DMS79 treated with DMSO at 0.1 percent for 48 hours (cell line): ENCODE measurements around the gene RGS6.

ENCODE experiments used
- DNase-seq: peaks from one replicate; lab custom pipeline; 2025; lab: John Stamatoyannopoulos, UW

Gene RGS6

GRCh38 chr14:72454388-72455160 is 522.3 kb downstream of the RGS6 start:
- peak; percentile 67 for DNase-seq

GRCh38 chr14:72457641-72458040 is 525.4 kb downstream of the RGS6 start:
- no peak for DNase-seq

- no peak for DNase-seq
Observed at GRCh38 chr14:72462056-72462455, 529.8 kb downstream of the RGS6 start.

GRCh38 chr14:72463291-72463866 is 531.1 kb downstream of the RGS6 start:
- no peak for DNase-seq

GRCh38 chr14:72464226-72464625 is 532.0 kb downstream of the RGS6 start:
- no peak for DNase-seq

- DNase-seq, result no peak
Observed at GRCh38 chr14:72466325-72466724, 534.1 kb downstream of the RGS6 start.

- no peak for DNase-seq
Observed at GRCh38 chr14:72471346-72471745, 539.1 kb downstream of the RGS6 start.

- DNase-seq, result no peak
Observed at GRCh38 chr14:72472845-72473244, 540.6 kb downstream of the RGS6 start.

GRCh38 chr14:72476657-72477499 is 544.6 kb downstream of the RGS6 start:
- DNase-seq, result peak; percentile 83

- DNase-seq, result peak; percentile 69
Observed at GRCh38 chr14:72477578-72477977, 545.3 kb downstream of the RGS6 start.

- DNase-seq, result peak; percentile 83
Observed at GRCh38 chr14:72478471-72478893, 546.3 kb downstream of the RGS6 start.

- peak; percentile 96 for DNase-seq
Observed at GRCh38 chr14:72479461-72479931, 547.3 kb downstream of the RGS6 start.

- no peak for DNase-seq
Observed at GRCh38 chr14:72480464-72481243, 548.4 kb downstream of the RGS6 start.

GRCh38 chr14:72483311-72483710 is 551.1 kb downstream of the RGS6 start:
- DNase-seq, result no peak

GRCh38 chr14:72485695-72486094 is 553.5 kb downstream of the RGS6 start:
- DNase-seq, result no peak

- no peak for DNase-seq
Observed at GRCh38 chr14:72488514-72488913, 556.3 kb downstream of the RGS6 start.

GRCh38 chr14:72492196-72492595 is 560.0 kb downstream of the RGS6 start:
- no peak for DNase-seq

GRCh38 chr14:72495668-72496067 is 563.4 kb downstream of the RGS6 start:
- DNase-seq, result no peak

GRCh38 chr14:72498646-72499045 is 566.4 kb downstream of the RGS6 start:
- no peak for DNase-seq

- DNase-seq, result no peak
Observed at GRCh38 chr14:72499746-72500145, 567.5 kb downstream of the RGS6 start.

- DNase-seq, result peak; percentile 98
Observed at GRCh38 chr14:72500234-72500838, 568.1 kb downstream of the RGS6 start.
